ENCODE measurements around the gene PSEN1. TPM values are rescaled to one million over a fixed set of nuclear protein-coding genes. Genes with fewer than 3 reads are reported as not detected.
A peak's percentile ranks its signal among the peaks of the same experiment; 100 is the strongest.

PSEN1 gene
- polyA plus RNA-seq, 1 donor (not counting 4 experiments of a cell fraction or from before 2014, with no cell fraction given): 32.6 TPM

GRCh38 chr14:73166399-73166798 is 30.1 kb downstream of the PSEN1 start:
- TF ChIP-seq CTCF (optimal IDR thresholded peaks at IDR 0.05 in 1 of 3, IDR thresholded peaks at IDR 0.05 in 1 of 3, conservative IDR thresholded peaks at IDR 0.05 in 1 of 3; ENCODE audit: extremely low read depth in 1 of 3, insufficient read depth in 2 of 3, low read length in 3 of 3): no peak
- TF ChIP-seq EZH2 (IDR thresholded peaks at IDR 0.05; ENCODE audit: low read length): no peak
- H3K4me1 ChIP-seq (ENCODE audit: control insufficient read depth, extremely low read depth, insufficient read depth, low read length): peaks cover 6% of the 10 kb centered on the region
- no peak overlapping the region for H3K4me3 ChIP-seq (ENCODE audit: control insufficient read depth in 2 of 3, extremely low read depth in 1 of 3, insufficient read depth in 2 of 3, low read depth in 1 of 3, low read length in 3 of 3)
- no peak overlapping the region for H3K27ac ChIP-seq (ENCODE audit: control insufficient read depth, insufficient read depth, low read length)
- H3K27me3 ChIP-seq (ENCODE audit: control insufficient read depth, extremely low read depth, insufficient read depth, low read length): no peaks in the 10 kb centered on the region
- dilution Hi-C loops (cut with MboI; ENCODE audit: extremely low pct_ligation_motif_present, low sequenced_read_pairs): no loop called here
- H3K9me1 ChIP-seq (ENCODE audit: control insufficient read depth, extremely low read depth, insufficient read depth, low read length): no peaks in the 10 kb centered on the region
- no peaks in the 10 kb centered on the region for H4K20me1 ChIP-seq (ENCODE audit: control insufficient read depth, extremely low read depth, insufficient read depth, low read length)
- peak; percentile 29 for FAIRE-seq
- no peaks in the 10 kb centered on the region for H3K9me3 ChIP-seq (ENCODE audit: control insufficient read depth, low read depth, low read length)
- H2AFZ ChIP-seq (ENCODE audit: control insufficient read depth, low read length): no peak overlapping the region
- H3K4me2 ChIP-seq (ENCODE audit: control insufficient read depth, extremely low read depth, insufficient read depth, low read depth, low read length): no peak overlapping the region
- no peak overlapping the region for H3K9ac ChIP-seq (ENCODE audit: control insufficient read depth, extremely low read depth, insufficient read depth, low read length)
- no peak for DNase-seq (ENCODE audit: low read depth, low spot score)
- H3K36me3 ChIP-seq (ENCODE audit: control insufficient read depth in 2 of 2, extremely low read depth in 1 of 2, insufficient read depth in 2 of 2, low read length in 2 of 2): peaks cover 20 to 22% of the 10 kb centered on the region in 2 experiments
- H3K79me2 ChIP-seq (ENCODE audit: control insufficient read depth, insufficient read depth, low read length): no peaks in the 10 kb centered on the region

DNA sequence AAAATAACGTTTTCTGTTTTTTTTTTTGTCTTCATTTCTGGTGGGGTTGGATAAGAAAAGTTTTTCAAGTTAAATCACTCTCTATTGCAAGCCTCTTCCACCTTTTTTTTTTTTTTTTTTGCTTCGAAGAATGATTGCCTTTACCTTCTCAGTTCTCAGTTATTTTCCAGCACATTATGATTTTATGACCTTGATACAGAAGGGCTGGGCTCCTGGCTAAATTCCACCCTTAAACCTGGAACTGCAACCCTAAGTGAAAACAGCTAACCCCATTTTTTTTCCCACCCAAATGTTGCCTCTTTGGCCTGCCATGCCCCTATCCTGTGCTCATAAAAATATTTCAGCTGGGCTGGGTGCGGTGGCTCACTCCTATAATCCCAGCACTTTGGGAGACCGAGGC is 31.4 kb downstream of the PSEN1 start:
- no peak for DNase-seq (ENCODE audit: low read depth, low spot score)
- Histone ChIP-seq H3K4me1 (ENCODE audit: control insufficient read depth, extremely low read depth, insufficient read depth, low read length) (peaks cover 6% of the 10 kb centered on the region), H3K9me1 (ENCODE audit: control insufficient read depth, extremely low read depth, insufficient read depth, low read length) (no peaks in the 10 kb centered on the region), H3K4me2 (ENCODE audit: control insufficient read depth, extremely low read depth, insufficient read depth, low read depth, low read length) (no peak overlapping the region), H3K79me2 (ENCODE audit: control insufficient read depth, insufficient read depth, low read length) (no peaks in the 10 kb centered on the region), H4K20me1 (ENCODE audit: control insufficient read depth, extremely low read depth, insufficient read depth, low read length) (no peaks in the 10 kb centered on the region), H3K27me3 (ENCODE audit: control insufficient read depth, extremely low read depth, insufficient read depth, low read length) (no peaks in the 10 kb centered on the region), H2AFZ (ENCODE audit: control insufficient read depth, low read length) (no peak overlapping the region), H3K4me3 (ENCODE audit: control insufficient read depth in 2 of 3, extremely low read depth in 1 of 3, insufficient read depth in 2 of 3, low read depth in 1 of 3, low read length in 3 of 3) (no peak overlapping the region), H3K9me3 (ENCODE audit: control insufficient read depth, low read depth, low read length) (no peaks in the 10 kb centered on the region), H3K36me3 (ENCODE audit: control insufficient read depth in 2 of 2, extremely low read depth in 1 of 2, insufficient read depth in 2 of 2, low read length in 2 of 2) (peaks cover 20% of the 10 kb centered on the region in 2 experiments), H3K27ac (ENCODE audit: control insufficient read depth, insufficient read depth, low read length) (no peak overlapping the region), H3K9ac (ENCODE audit: control insufficient read depth, extremely low read depth, insufficient read depth, low read length) (no peak overlapping the region)
- TF ChIP-seq CTCF (optimal IDR thresholded peaks at IDR 0.05 in 1 of 3, IDR thresholded peaks at IDR 0.05 in 1 of 3, conservative IDR thresholded peaks at IDR 0.05 in 1 of 3; ENCODE audit: extremely low read depth in 1 of 3, insufficient read depth in 2 of 3, low read length in 3 of 3) (no peak), EZH2 (IDR thresholded peaks at IDR 0.05; ENCODE audit: low read length) (no peak)
- dilution Hi-C loops (cut with MboI; ENCODE audit: extremely low pct_ligation_motif_present, low sequenced_read_pairs): no loop called here
- FAIRE-seq: no peak
